NCI-H2196 treated with DMSO at 0.1 percent for 48 hours (cell line): ENCODE data around the gene CTNNBL1.
"Not testable (repeated sequence)": the region's sequence is repeated elsewhere in the genome, so short reads cannot be mapped to it uniquely, and the experiment has no call there.

Experiments
- DNase-seq: peaks from one replicate; lab custom pipeline; 2025; ENCODE audit not compliant: unreplicated experiment; lab: John Stamatoyannopoulos, UW

The CTNNBL1 gene

GRCh38 chr20:37693635-37694626, at the start of gene CTNNBL1:
Gene CTNNBL1 (plus strand): TSS chr20:37694030. CDS start chr20:37694123, 93 bp downstream.
- DNase-seq = peak; percentile 91

- no peak for DNase-seq
Observed at GRCh38 chr20:37644605-37645004, 49.2 kb upstream of the CTNNBL1 start.

DNA sequence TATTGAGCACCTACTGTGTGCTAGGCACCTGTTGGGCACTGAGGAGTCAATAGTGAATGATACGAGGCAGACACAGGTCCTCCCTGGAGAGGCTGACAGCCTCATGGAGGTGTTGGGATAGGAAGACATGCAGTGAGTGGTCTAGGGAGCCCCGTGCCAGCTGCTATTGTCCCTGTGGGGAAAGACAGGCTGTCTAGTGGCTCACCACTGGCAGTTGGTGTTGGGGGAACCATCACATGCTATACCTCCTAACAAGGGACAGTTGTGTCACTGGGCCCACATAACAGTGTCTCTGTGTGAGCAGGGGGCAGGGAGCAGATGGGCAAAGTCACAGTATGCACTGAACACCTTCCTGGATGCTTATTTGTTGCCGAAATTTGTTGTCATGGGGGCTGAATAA, 45.9 kb upstream of the CTNNBL1 start:
- no peak for DNase-seq

GRCh38 chr20:37649017-37649416, 44.8 kb upstream of the CTNNBL1 start:
- no peak for DNase-seq

GRCh38 chr20:37649676-37650370, 44.0 kb upstream of the CTNNBL1 start:
- no peak for DNase-seq

- DNase-seq = no peak
Observed at GRCh38 chr20:37650661-37651060, 43.2 kb upstream of the CTNNBL1 start.

DNA sequence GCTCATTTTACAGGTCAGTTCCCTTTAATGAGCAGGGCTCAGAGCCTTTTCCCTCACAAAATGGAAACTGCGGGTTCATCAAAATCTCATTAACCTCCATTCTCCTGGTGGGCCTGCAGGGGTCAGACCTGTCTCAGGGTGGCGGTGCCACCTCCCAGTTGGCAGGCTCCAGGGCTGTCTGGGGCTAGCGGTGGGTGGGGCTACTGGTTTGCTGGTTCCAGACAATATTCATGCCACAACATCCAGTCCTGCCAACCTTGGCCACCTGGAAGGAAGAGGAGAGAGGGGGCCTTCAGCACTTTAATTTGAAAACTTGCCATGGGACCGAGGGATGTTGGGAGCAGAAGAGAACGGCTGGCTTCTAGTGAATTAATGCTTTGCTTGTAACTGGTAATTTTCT, 41.9 kb upstream of the CTNNBL1 start:
- peak; percentile 25 for DNase-seq

DNA sequence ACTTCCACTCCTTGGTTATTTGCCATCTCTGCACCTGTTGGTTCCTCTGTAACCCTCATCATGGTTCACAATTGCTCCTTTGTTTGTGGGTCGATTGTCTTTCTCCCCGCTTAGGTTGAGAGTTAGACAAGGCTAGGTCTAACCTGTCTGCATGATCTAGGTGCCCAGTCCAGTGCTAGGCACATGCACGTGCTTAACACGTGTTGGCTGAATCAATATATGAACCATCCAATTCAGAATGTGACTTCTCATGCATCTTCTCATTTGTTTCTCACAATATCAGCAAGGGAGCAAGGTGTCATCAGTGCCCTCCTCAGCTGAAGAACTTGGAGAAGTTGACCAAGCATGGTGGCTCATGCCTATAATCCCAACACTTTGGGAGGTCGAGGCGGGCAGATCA, 36.9 kb upstream of the CTNNBL1 start:
- DNase-seq = no peak

- no peak for DNase-seq
Observed at GRCh38 chr20:37657924-37658804, 35.7 kb upstream of the CTNNBL1 start.

DNA sequence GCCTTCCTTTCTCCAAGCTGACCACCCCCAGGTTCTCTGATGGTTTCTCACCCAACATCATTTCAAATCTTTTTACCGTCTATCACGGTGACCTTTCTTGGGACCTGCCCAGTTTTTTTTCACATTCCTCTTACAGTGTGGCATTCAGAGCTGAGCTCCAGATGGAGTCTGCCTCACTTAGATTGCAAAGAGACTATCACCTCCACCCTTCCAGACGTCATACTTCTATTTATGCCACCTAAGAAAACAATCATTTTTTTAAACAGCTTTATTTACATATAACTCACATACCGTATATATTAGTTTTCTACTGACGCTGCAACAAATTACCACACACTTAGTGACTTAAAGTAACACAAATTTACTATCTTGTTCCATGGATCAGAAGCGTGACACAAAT, 32.3 kb upstream of the CTNNBL1 start:
- DNase-seq = no peak

DNA sequence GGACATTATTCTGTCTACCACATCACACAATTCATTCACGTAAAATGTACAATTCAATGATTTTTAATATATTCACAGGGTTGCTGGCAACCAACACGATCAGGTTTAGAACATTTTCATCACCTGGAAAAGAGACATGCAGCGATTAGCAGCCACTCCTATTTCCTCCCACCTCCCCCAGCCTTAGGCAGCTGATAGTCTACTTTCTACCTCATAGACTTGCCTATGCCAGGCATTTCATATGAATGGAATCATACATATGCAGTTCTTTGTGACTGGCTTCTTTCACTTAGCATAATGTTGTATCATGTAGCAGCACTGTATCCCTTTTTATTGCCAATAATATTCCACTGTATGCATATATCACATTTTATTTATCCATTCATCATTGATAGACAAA, 31.5 kb upstream of the CTNNBL1 start:
- DNase-seq = no peak

- not testable (repeated sequence) for DNase-seq
Observed at GRCh38 chr20:37664595-37664994, 29.2 kb upstream of the CTNNBL1 start.

GRCh38 chr20:37668166-37668565, 25.7 kb upstream of the CTNNBL1 start:
- no peak for DNase-seq

GRCh38 chr20:37669062-37669772, 24.6 kb upstream of the CTNNBL1 start:
- no peak for DNase-seq

- no peak for DNase-seq
Observed at GRCh38 chr20:37669773-37670236, 24.0 kb upstream of the CTNNBL1 start.

DNA sequence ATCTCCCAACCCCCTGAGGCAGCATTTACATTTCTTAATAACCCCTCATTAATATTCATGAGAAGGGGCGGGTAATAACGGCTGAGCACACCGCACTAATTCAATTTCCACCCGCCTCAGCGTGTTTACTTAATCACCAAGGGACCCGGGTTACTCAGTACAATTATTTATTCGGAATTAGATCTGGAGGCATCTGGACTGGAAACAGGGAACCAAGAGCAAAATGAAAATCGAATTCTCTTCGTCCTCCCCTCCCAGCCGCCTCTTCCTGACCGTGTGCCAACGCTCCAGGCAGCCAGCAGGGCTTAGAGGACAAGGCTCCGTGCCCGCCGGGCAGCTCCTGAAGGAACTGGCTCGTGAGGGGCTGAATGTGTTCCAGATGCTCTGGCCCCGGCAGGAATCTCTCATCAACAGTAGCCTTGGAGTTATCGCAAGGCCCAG, 23.5 kb upstream of the CTNNBL1 start:
- no peak for DNase-seq

- DNase-seq = no peak
Observed at GRCh38 chr20:37672143-37672542, 21.7 kb upstream of the CTNNBL1 start.

DNA sequence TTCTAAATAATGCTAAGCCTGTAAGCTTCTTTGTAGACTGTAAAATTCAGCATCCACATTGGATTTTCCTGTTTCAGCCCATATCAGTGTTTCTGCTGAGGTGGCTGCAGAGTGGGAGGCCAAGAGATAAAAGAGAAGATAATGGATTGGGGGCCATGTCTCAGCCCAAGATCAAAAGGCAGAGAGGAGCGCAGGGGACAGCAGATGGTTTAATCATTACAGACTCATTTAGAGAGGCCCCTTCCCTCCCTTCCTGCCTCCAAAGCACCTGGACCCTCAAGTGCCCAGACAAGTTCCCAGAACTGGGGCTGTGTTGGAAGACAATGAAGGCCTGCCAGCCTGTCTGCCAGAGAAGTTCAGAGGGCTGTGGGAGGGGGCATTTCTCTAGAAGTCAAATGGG, 20.4 kb upstream of the CTNNBL1 start:
- no peak for DNase-seq

GRCh38 chr20:37676440-37676839, 17.4 kb upstream of the CTNNBL1 start:
- DNase-seq = no peak
